NCI-H226 (cell line): ENCODE measurements around the gene TFEB.

ENCODE experiments used
- DNase-seq: peaks from one replicate; pipeline ENCODE4 v3.0.0-alpha.2; 2015

The TFEB gene

DNA sequence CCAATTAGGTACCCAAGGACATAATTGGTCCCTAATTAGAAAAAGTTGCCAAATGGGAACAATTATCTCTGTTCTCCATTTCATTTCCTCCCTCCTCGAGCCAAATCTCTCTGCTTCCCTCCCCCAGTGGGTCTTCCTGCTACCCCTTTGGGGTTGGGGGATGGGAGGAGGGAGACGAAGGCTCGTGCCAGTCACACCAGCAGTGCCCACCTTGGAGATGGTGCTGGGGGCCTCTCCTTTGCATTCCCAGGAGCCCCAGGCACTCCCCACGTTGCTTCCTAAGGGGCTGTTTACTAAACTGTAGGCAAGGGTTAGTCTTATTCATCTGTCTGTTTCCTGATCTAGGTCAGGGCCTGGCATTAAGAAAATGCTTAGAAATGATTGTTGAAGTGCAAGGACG is 64.0 kb downstream of the TFEB start:
- DNase-seq: no peak

GRCh38 chr6:41670703-41671360 is 64.6 kb downstream of the TFEB start:
- DNase-seq: no peak

- no peak for DNase-seq
These were observed 66.4 kb downstream of the TFEB start for GRCh38 chr6:41668968-41669367.

- DNase-seq: no peak
These were observed 68.2 kb downstream of the TFEB start for GRCh38 chr6:41667195-41667594.

- DNase-seq: no peak
These were observed 71.1 kb downstream of the TFEB start for GRCh38 chr6:41664271-41664670.

GRCh38 chr6:41663568-41663967 is 71.8 kb downstream of the TFEB start:
- no peak for DNase-seq

GRCh38 chr6:41659935-41660334 is 75.5 kb downstream of the TFEB start:
- DNase-seq: no peak

DNA sequence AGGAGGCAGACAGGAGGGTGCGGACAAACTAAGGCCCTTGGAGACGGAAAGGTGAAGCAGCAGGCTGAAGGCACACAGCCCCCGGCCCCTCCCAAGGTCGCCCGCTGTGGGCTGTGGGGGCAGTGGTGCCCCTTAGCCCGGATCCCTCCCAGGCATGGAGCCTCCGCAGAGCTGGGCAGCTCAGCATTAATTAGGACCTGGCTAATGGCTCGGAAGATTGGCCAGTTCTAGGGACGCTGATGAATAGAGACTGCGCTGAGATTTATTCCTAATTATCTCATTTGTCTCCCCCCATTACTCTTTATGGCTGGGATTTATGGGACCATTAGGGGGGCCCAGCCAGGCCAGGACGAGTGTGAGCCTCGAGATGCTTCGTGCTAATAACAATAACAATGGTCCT is 76.8 kb downstream of the TFEB start:
- DNase-seq: no peak

- DNase-seq: no peak
These were observed 78.0 kb downstream of the TFEB start for GRCh38 chr6:41657131-41658094.

- DNase-seq: no peak
These were observed 79.3 kb downstream of the TFEB start for GRCh38 chr6:41656002-41656691.

GRCh38 chr6:41655646-41656001 is 79.8 kb downstream of the TFEB start:
- DNase-seq: no peak

GRCh38 chr6:41655176-41655575 is 80.2 kb downstream of the TFEB start:
- no peak for DNase-seq

GRCh38 chr6:41654698-41655151 is 80.7 kb downstream of the TFEB start:
- DNase-seq: no peak

GRCh38 chr6:41654151-41654697 is 81.2 kb downstream of the TFEB start:
- DNase-seq: no peak

- DNase-seq: no peak
These were observed 81.7 kb downstream of the TFEB start for GRCh38 chr6:41653691-41654090.

DNA sequence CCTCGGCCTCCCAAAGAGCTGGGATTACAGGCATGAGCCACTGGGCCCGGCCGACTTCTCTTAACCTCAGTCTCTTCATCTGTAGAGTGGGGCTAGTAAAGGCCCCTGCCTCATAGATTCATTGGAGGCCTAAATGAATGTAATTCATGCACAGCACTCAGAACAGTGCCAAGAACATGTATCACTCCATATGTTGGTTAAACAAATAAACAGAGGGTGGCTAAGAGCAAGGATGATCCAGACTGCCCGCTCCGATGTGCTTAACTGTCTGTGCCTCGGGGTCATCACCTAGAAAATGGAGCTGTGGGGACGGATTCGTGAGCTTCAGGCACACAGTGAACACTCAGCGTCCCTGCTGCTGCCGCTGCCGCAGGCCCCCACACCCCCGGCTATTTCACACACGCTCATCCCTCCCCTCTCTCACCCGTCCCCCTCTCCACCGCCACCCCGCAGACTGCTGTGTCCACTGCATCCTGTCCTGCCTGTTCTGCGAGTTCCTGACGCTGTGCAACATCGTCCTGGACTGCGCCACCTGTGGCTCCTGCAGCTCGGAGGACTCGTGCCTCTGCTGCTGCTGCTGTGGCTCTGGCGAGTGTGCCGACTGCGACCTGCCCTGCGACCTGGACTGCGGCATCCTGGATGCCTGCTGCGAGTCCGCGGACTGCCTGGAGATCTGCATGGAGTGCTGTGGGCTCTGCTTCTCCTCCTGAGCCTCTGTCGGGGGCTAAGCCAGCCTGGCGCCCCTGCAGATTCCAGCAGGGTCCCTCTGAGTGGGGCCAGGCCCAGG is 82.3 kb downstream of the TFEB start:
- DNase-seq: no peak

DNA sequence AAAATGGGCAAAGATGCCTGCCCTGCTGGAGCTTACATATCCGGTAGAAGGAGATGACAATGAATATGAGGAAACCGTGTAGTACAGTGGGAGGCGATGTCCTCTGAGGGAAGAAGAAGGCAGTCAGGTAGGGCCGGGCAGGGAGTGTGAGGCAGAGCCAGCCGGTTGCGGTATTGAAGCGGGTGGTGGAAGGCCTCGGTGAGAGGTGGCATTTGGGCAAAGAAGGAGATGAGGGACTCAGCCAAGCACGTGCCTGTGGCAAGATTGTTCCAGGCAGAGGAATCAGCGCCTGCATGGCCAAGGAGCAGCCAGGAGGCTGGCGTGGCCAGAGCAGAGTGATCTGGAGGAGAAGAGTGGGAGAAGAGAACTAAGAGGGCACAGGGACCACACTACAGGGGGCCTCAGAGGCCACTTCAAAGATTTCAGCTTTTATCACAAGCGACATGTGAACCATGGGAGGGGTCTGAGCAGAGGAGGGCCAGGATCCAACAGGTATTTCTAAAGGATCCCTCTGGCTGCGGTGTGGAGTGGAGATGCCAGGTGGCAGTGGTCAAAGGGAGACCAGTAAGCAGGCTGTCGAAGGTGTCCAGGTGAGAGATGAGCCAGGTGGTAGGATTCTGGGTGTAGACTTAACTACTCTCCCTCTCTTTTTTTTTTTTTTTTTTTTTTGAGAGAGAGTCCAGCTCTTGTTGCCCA is 83.3 kb downstream of the TFEB start:
- DNase-seq: no peak

DNA sequence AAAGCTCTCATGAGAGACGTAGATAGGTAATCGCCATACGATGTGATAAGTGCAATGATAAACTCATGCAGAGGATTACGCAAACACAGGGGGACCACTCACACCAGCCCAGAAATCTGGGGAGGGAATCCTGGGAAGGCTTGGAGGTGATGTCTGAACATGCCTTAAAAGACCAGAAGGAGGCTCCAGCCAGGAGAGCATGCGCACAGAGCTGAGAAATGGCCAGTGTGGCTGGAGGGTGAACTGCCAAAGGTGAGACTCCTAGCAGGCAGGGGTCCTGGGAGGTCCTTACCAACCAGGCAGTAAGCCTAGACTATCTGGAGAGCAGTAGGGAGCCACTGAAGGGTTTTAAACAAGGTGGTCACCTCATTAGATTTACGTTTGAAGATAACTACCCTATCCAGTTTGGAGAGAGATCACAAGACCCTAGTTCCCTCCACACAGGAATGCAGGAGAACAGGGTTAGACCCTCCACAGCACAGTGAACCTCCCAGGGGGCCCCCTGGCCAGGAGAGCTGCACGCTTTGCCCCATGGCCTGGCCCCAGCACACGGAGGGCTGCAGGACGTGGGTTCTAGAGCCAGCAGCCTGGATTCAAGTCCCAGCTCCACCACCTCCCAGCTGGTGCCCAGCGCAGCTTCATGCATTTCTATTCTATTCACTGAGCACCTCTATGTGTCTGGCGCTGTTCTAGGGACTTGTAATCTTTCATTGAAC is 84.0 kb downstream of the TFEB start:
- DNase-seq: no peak

GRCh38 chr6:41650120-41650519 is 85.3 kb downstream of the TFEB start:
- DNase-seq: no peak

DNA sequence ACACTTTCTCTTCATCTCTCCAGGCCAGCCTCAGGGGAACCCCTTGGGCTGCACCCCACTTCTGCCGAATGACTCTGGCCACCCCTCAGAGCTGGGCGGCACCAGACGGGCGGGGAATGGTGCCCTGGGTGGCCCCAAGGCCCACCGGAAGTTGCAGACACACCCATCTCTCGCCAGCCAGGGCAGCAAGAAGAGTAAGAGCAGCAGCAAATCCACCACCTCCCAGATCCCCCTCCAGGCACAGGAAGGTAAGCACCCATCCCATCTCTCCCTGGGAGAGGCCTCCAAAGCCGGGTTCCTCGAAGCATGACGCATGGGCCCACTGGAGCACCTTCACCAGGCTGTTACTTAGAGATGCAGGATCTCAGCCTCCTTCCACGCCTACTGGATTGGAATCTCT is 85.8 kb downstream of the TFEB start:
- DNase-seq: no peak

DNA sequence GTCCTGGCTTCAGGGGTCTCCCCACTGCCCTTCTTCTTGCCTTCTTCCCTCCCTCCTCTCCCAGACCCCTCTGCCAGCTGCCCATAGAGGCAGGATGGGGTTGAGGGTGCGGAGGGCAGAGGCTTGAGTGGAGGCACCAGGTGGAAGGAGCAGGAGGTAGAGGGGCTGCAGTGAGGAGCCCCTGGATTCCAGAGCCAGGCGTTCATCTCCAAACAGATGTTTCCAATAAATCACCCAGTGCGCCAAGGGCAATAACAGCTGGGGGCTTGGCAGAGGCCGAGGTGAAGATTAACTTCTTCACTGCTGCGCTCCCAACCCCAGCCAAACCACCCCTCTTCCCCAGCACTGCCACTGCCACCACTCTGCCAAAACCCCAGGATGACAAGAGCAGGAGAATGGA is 86.5 kb downstream of the TFEB start:
- DNase-seq: no peak
